ENCODE results near the gene TNXB.

- TF ChIP-seq CTCF (IDR thresholded peaks at IDR 0.05) (no peak), POLR2AphosphoS5 (IDR thresholded peaks at IDR 0.05) (no peak), POLR2A (IDR thresholded peaks at IDR 0.05) (no peak)
These were observed 43.0 kb upstream of the TNXB start, which contains the start of gene PRRT1 for GRCh38 chr6:32151863-32152768.
